Activated naive CD8-positive, alpha-beta T cell treated with anti-CD3 and anti-CD28 coated beads, Interleukin-2, amount 10 ng/mL, durations not matched to agents 7 days and 5 days (primary cell): ENCODE data around the gene CACNG1. TPM values are rescaled to one million over a fixed set of nuclear protein-coding genes. Genes with fewer than 3 reads are reported as not detected.
"Not testable (repeated sequence)": the region's sequence is repeated elsewhere in the genome, so short reads cannot be mapped to it uniquely, and the experiment has no call there.

Source experiments
- ATAC-seq: fragments of 150-1000 bp; cut with Tn5 transposase; one replicate; pipeline ENCODE4 v1.10.0; 2021; ENCODE audit warnings: low read depth, moderate library complexity
- POLR2A ChIA-PET: fragments of 350-600 bp; sonication (Branson Sonifier 250); formaldehyde crosslinking; loops from one replicate; lab custom pipeline; 2021; ENCODE audit warnings: antibody characterized with exemption; lab: Charles Lee
- DNase-seq: peaks from one replicate; pipeline ENCODE4 v3.0.0; 2021
- H3K27ac Mint-ChIP-seq: one replicate; pipeline ENCODE4 v1.8.0; 2022; ENCODE audit warnings: mild to moderate bottlenecking, mixed read lengths
- H3K27me3 Mint-ChIP-seq: one replicate; pipeline ENCODE4 v1.8.0; 2022; ENCODE audit warnings: mild to moderate bottlenecking, moderate library complexity, mixed read lengths
- H3K36me3 Mint-ChIP-seq: one replicate; pipeline ENCODE4 v1.8.0; 2021; ENCODE audit warnings: mild to moderate bottlenecking, mixed read lengths
- H3K4me1 Mint-ChIP-seq: one replicate; pipeline ENCODE4 v1.8.0; 2021; ENCODE audit warnings: mixed read lengths
- H3K4me3 Mint-ChIP-seq: one replicate; pipeline ENCODE4 v1.8.0; 2022; ENCODE audit warnings: mild to moderate bottlenecking, moderate library complexity, mixed read lengths
- H3K9me3 Mint-ChIP-seq: one replicate; pipeline ENCODE4 v1.8.0; 2021; ENCODE audit warnings: mixed read lengths
- total RNA-seq, 2 experiments: library from RNA; stranded (reverse); gene quantifications; one replicate each; pipeline ENCODE4 v1.2.3, GENCODE V29; 2021

Gene CACNG1
- total RNA-seq, 2 experiments from 2014 or later, result not detected

DNA sequence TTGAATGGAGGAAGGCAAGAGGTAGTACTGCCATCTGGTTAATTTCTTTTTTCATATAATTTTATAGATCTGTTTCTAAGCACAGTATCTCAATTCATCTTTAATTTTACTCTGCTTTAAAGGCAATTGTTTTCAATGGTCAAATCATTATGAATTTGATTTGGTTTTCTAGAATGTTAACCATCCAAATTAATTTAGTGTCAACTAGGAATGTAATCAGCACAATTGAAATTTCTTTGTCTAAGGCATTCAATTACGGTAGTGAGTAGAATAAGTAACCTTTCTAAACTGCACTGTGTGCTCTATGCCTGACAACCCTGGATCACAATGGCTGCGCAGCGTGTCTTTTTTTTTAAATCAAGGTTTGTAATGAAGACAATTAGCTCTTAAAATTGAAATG lies 44.3 kb downstream of the CACNG1 start:
- H3K27ac Mint-ChIP-seq, result no peak overlapping the region
- H3K4me1 Mint-ChIP-seq, result peaks cover 10% of the 10 kb centered on the region
- peaks cover 33% of the 10 kb centered on the region for H3K36me3 Mint-ChIP-seq
- DNase-seq (no peak), ATAC-seq (no peak)
- POLR2A ChIA-PET, result no interaction called here
- no peak overlapping the region for H3K4me3 Mint-ChIP-seq
- peaks cover 5% of the 10 kb centered on the region for H3K9me3 Mint-ChIP-seq
- no peaks in the 10 kb centered on the region for H3K27me3 Mint-ChIP-seq

DNA sequence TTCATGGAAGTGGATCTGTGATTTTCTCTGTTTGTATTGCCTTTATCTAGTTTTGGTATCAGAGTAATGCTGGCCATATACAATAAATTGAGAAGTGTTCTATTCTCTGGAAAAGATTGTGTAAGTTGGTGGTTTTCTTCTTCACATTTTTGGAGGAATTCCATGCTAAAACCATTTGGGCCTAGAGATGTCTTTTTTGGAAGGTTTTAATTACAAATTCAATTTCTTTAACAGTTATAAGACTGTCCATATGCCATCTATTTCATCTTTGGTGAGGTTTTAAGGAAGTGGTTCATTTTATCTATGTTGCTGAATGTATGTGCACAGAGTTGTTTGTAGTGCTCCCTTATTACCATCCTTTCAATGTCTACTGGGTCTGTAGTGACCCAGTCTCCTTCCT lies 46.0 kb downstream of the CACNG1 start:
- peaks cover 40% of the 10 kb centered on the region for H3K36me3 Mint-ChIP-seq
- no peak overlapping the region for H3K4me3 Mint-ChIP-seq
- POLR2A ChIA-PET, result no interaction called here
- H3K9me3 Mint-ChIP-seq, result peaks cover 5% of the 10 kb centered on the region
- no peaks in the 10 kb centered on the region for H3K27me3 Mint-ChIP-seq
- DNase-seq (no peak), ATAC-seq (no peak)
- no peak overlapping the region for H3K27ac Mint-ChIP-seq
- H3K4me1 Mint-ChIP-seq, result peaks cover 11% of the 10 kb centered on the region

DNA sequence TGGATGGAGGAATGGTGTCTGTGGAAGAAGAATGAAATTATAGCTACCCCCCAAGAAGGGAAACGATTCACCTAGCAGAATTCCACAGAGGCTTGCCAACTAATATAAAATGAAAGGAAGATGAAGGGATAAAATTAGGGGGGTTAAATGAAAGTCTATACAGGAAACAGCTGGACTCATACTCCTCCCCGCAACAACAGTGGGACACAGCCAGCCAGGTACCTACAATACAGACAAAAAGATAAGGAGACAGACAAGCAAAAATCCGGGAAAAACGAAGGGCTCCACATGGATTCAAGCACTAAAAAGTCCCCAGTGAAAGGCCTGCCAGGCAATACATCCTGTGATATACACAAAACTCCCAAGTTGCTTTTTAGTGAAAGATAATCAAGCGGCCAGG lies 47.9 kb downstream of the CACNG1 start:
- Mint-ChIP-seq H3K4me3 (no peak overlapping the region), H3K27ac (no peak overlapping the region), H3K4me1 (peaks cover 11% of the 10 kb centered on the region), H3K27me3 (no peaks in the 10 kb centered on the region), H3K36me3 (peaks cover 39% of the 10 kb centered on the region), H3K9me3 (peaks cover 5% of the 10 kb centered on the region)
- DNase-seq (no peak), ATAC-seq (no peak)
- POLR2A ChIA-PET, result no interaction called here

DNA sequence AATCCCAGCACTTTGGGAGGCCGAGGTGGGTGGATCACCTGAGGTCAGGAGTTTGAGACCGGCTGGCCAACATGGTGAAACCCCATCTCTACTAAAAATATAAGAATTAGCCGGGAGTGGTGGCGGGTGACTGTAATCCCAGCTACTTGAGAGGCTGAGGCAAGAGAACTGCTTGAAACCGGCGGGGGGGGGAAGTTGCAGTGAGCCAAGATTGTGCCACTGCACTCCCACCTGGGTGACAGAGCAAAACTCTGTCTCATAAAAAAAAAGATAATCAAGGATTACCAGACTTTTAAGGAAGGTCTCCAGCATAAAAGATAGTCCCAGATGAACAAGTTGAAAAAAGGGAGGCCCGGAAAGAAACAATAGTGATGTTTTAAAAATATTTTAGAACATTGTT lies 48.4 kb downstream of the CACNG1 start:
- POLR2A ChIA-PET, result interaction anchor here (0.6 kb wide), 1 partner anchor 16 kb away, joined by 4 read pairs; no protein-coding TSS in a partner anchor
- H3K27ac Mint-ChIP-seq, H3K9me3 Mint-ChIP-seq, ATAC-seq, H3K4me3 Mint-ChIP-seq, H3K27me3 Mint-ChIP-seq, DNase-seq: not testable (repeated sequence)
- Mint-ChIP-seq H3K36me3 (peaks cover 42% of the 10 kb centered on the region), H3K4me1 (peaks cover 11% of the 10 kb centered on the region)

DNA sequence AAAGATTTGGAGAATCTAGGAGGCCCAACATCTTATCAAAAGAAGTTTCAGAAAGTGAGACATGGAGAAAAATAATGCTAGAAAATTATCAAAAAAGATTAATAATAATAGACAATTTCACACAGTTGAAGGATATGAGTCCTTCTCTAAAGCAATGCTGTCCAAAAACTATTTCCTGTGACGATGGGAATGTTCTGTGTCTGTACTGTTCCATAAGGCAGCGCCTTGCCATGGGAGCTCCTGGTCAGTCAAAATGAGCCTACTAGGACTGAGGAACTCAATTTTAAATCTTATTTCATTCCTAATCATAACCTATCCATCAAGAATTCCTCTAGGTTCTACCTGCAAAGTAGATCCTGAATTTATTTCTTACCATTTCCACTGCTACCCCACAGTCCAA lies 49.0 kb downstream of the CACNG1 start:
- H3K4me1 Mint-ChIP-seq, result peaks cover 10% of the 10 kb centered on the region
- peaks cover 5% of the 10 kb centered on the region for H3K9me3 Mint-ChIP-seq
- peaks cover 44% of the 10 kb centered on the region for H3K36me3 Mint-ChIP-seq
- no peaks in the 10 kb centered on the region for H3K27me3 Mint-ChIP-seq
- POLR2A ChIA-PET, result interaction anchor here (0.6 kb wide), 1 partner anchor 16 kb away, joined by 4 read pairs; no protein-coding TSS in a partner anchor
- DNase-seq (no peak), ATAC-seq (no peak)
- H3K27ac Mint-ChIP-seq, result no peak overlapping the region
- no peak overlapping the region for H3K4me3 Mint-ChIP-seq

DNA sequence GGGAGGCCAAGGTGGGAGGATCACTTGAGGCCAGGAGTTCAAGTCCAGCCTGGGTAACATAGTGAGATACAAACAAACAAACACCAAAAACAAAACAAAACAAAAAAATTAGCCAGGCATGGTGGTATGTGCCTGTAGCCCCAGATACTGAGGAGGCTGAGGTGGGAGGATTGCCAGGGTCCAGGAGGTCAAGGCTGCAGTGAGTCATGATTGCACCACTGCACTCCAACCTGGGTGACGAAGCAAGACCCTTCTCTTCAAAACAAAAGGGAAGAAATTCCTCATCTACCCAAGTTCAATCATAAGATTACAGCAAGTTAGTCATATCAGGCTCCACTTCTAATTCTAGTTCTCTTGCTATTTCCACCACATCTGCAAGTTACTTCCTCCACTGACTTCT lies 50.9 kb downstream of the CACNG1 start:
- H3K27ac Mint-ChIP-seq, H3K27me3 Mint-ChIP-seq, DNase-seq, ATAC-seq, H3K9me3 Mint-ChIP-seq, POLR2A ChIA-PET, H3K4me1 Mint-ChIP-seq, H3K4me3 Mint-ChIP-seq: not testable (repeated sequence)
- peaks cover 41% of the 10 kb centered on the region for H3K36me3 Mint-ChIP-seq

DNA sequence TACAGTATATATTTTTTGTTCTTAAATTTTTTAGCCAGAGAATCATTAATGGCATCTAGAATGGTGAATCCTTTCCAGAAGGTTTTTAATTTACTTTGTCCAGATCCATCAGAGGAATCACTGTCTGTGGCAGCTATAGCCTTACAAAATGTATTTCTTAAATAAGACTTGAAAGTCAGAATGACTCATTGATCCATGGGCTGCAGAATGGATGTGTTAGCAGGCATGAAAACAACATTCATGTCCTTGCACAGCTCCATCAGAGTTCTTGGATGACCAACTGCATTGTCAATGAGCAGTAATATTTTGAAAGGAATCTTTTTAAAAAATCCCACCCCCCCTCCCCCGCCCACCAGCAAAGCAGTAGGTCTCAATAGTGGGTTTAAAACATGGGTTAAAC lies 51.4 kb downstream of the CACNG1 start:
- DNase-seq, result no peak
- no peaks in the 10 kb centered on the region for H3K27me3 Mint-ChIP-seq
- H3K9me3 Mint-ChIP-seq, result peaks cover 2% of the 10 kb centered on the region
- peaks cover 7% of the 10 kb centered on the region for H3K4me1 Mint-ChIP-seq
- no peak for ATAC-seq
- no peak overlapping the region for H3K27ac Mint-ChIP-seq
- H3K4me3 Mint-ChIP-seq, result no peak overlapping the region
- peaks cover 42% of the 10 kb centered on the region for H3K36me3 Mint-ChIP-seq
- POLR2A ChIA-PET, result no interaction called here

DNA sequence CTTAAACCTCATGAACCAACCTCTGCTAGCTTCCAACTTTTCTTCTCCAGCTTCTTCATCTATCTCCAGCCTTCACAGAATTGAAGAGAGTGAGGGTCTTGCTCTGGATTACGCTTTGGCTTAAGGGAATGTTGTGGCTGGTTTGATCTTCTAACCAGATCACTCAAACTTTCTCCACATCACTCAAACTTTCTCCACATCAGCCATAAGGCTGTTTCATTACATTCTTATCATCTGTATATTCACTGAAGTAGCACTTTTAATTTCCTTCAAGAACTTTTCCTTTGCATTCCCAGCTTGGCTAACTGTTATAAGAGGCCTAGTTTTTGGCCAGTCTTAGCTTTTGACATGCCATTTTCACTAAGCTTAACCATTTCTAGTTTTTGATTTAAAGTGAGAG lies 52.3 kb downstream of the CACNG1 start:
- POLR2A ChIA-PET, result no interaction called here
- DNase-seq (no peak), ATAC-seq (no peak)
- Mint-ChIP-seq H3K27me3 (no peaks in the 10 kb centered on the region), H3K36me3 (peaks cover 45% of the 10 kb centered on the region), H3K4me3 (no peak overlapping the region), H3K9me3 (peaks cover 2% of the 10 kb centered on the region), H3K27ac (no peak overlapping the region), H3K4me1 (peaks cover 10% of the 10 kb centered on the region)

DNA sequence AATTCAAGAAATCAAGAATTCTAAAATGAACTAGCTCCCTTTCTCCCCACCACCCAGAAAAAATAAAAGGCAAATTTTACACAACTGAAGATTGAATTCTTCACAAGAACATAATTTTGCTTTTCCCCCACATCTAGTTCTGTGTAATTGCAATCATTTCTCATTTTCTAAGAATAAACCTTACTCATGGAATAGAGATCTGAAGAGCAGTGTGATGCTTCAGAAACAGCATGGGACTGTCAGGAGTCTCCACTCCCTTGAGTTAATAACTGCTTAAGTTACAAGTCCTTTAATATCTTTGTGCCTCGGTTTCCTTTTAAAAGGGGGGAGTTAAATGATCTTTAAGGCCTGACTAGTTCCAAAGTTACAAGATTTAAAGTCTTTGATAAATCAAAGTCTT lies 53.7 kb downstream of the CACNG1 start:
- Mint-ChIP-seq H3K9me3 (peaks cover 2% of the 10 kb centered on the region), H3K4me1 (peaks cover 10% of the 10 kb centered on the region), H3K27ac (no peak overlapping the region), H3K36me3 (peaks cover 48% of the 10 kb centered on the region), H3K4me3 (no peak overlapping the region), H3K27me3 (no peaks in the 10 kb centered on the region)
- POLR2A ChIA-PET, result no interaction called here
- DNase-seq (no peak), ATAC-seq (no peak)

DNA sequence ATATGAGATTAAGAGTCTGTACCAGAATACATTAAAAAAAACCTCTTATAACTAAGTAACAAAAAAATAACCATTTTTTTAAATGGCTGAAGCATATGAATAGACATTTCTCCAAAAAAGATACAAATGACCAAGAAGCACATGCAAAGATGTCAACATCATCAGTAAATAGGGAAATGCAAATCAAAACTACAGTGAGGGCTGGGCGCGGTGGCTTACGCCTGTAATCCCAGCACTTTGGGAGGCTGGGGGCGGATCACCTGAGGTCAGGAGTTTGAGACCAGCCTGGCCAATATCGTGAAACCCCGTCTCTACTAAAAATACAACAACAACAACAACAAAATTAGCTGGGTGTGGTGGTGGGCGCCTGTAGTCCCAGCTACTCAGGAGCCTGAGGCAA lies 60.3 kb downstream of the CACNG1 start:
- peak overlapping the region; percentile 40 for H3K27ac Mint-ChIP-seq
- H3K27me3 Mint-ChIP-seq, DNase-seq, POLR2A ChIA-PET, ATAC-seq, H3K4me3 Mint-ChIP-seq, H3K4me1 Mint-ChIP-seq, H3K9me3 Mint-ChIP-seq: not testable (repeated sequence)
- H3K36me3 Mint-ChIP-seq, result peaks cover 55% of the 10 kb centered on the region

DNA sequence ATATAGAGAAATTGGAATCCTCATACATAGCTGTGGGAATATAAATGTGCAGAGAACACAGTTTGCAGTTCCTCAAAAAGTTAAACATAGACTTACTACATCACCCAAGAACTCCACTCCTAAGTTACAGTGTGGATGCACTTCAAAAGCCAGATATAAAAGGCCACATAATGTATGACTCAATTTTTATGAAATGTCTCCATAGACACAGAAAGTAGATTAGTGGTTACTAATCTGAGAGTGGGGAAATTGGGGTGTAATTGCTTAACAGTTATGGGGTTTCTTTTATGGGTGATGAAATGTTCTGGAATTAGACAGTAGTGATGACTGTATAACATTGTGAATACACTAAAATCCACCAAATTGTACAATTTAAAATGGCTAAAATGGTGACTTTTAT lies 60.9 kb downstream of the CACNG1 start:
- H3K9me3 Mint-ChIP-seq, result peaks cover 2% of the 10 kb centered on the region
- H3K4me3 Mint-ChIP-seq, result no peak overlapping the region
- DNase-seq (no peak), ATAC-seq (no peak)
- POLR2A ChIA-PET, result no interaction called here
- no peaks in the 10 kb centered on the region for H3K27me3 Mint-ChIP-seq
- H3K36me3 Mint-ChIP-seq, result peaks cover 53% of the 10 kb centered on the region
- H3K27ac Mint-ChIP-seq, result no peak overlapping the region
- H3K4me1 Mint-ChIP-seq, result peaks cover 3% of the 10 kb centered on the region

Other genes with a start within 250 kb of the CACNG1 start
- gene CACNG5, start 209.4 kb upstream of the CACNG1 start, total RNA-seq, result not detected
- not detected for gene CACNG4, start 79.8 kb upstream of the CACNG1 start, total RNA-seq
- gene HELZ, start 200.6 kb downstream of the CACNG1 start, total RNA-seq, result 10 to 100 TPM; 84.8 to 86.2 TPM